ENCODE results near the gene DRAXIN. TPM values are rescaled to one million over a fixed set of nuclear protein-coding genes. Genes with fewer than 3 reads are reported as not detected.

The DRAXIN gene
- polyA plus RNA-seq, 1 donor from 2014 or later = 33.5 TPM

DNA sequence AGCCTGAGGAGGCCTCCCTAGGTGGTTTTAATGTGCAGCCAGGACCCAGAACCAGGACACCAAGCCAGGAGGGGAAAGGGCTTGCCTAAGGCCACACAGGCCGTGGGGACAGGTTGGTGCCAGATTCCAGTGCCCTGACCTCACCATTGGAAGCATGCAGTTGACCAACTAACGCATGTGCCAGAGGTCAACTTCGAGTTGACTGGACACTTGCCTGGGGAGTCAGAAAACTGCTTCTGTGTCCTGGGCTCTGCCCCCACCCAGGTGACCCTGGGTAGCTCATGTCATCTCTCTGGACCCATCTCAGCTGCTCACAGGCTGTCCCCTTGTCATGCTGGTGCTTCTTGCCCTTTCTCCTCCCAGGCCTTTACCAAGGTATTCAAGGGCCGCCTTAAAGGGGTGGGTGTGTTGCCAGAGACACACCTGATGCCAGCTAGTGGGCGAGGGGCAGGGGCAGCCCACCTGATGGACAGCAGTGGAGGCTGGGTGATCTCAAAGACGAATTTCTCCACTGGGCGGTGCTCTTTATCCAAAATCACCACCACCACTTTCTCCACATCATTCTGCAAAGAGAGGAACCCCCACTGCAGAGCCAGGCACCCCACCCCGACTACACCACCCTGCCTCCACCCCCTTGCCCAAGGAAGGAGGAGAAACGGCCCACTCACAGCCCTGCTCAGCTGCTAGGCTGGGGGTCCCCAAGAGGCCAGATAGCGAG is 15.0 kb upstream of the DRAXIN start:
- H3F3A ChIP-seq (ENCODE audit: insufficient read depth, low read length, poor library complexity, severe bottlenecking) = no peaks in the 10 kb centered on the region
- H3K9me3 ChIP-seq (ENCODE audit: low read length) = no peaks in the 10 kb centered on the region
- no peak overlapping the region for H3K4me3 ChIP-seq (ENCODE audit: low read length)
- peaks cover 7% of the 10 kb centered on the region for H3K79me2 ChIP-seq (replicated peaks; ENCODE audit: insufficient read depth, low read length)
- no peak overlapping the region for H2AFZ ChIP-seq (ENCODE audit: low read depth, low read length)
- H3K9me2 ChIP-seq (ENCODE audit: insufficient read depth, low read length) = no peaks in the 10 kb centered on the region
- H3K27ac ChIP-seq (ENCODE audit: low read length) = no peak overlapping the region
- no peak overlapping the region for H3K9ac ChIP-seq (ENCODE audit: low read length)
- no peaks in the 10 kb centered on the region for H3K27me3 ChIP-seq (ENCODE audit: insufficient read depth, low read depth, low read length)
- H4K20me1 ChIP-seq (ENCODE audit: insufficient read depth) = no peaks in the 10 kb centered on the region
- no peaks in the 10 kb centered on the region for H3K36me3 ChIP-seq (ENCODE audit: insufficient read depth, low read length)
- TF ChIP-seq RAD21 (conservative IDR thresholded peaks at IDR 0.05) (no peak), EZH2 (IDR thresholded peaks at IDR 0.05; ENCODE audit: borderline replicate concordance, insufficient read depth, low read length, poor library complexity, severe bottlenecking) (no peak), MXI1 (conservative IDR thresholded peaks at IDR 0.05; ENCODE audit: poor library complexity, severe bottlenecking) (no peak), POLR2AphosphoS5 (IDR thresholded peaks at IDR 0.05) (no peak), EP300 (conservative IDR thresholded peaks at IDR 0.05; ENCODE audit: poor library complexity, severe bottlenecking) (no peak), TAF1 (IDR thresholded peaks at IDR 0.05; ENCODE audit: low read depth) (no peak), CTCF (IDR thresholded peaks at IDR 0.05; ENCODE audit: poor library complexity, severe bottlenecking) (no peak)
- TF ChIP-seq, protein P1, sequence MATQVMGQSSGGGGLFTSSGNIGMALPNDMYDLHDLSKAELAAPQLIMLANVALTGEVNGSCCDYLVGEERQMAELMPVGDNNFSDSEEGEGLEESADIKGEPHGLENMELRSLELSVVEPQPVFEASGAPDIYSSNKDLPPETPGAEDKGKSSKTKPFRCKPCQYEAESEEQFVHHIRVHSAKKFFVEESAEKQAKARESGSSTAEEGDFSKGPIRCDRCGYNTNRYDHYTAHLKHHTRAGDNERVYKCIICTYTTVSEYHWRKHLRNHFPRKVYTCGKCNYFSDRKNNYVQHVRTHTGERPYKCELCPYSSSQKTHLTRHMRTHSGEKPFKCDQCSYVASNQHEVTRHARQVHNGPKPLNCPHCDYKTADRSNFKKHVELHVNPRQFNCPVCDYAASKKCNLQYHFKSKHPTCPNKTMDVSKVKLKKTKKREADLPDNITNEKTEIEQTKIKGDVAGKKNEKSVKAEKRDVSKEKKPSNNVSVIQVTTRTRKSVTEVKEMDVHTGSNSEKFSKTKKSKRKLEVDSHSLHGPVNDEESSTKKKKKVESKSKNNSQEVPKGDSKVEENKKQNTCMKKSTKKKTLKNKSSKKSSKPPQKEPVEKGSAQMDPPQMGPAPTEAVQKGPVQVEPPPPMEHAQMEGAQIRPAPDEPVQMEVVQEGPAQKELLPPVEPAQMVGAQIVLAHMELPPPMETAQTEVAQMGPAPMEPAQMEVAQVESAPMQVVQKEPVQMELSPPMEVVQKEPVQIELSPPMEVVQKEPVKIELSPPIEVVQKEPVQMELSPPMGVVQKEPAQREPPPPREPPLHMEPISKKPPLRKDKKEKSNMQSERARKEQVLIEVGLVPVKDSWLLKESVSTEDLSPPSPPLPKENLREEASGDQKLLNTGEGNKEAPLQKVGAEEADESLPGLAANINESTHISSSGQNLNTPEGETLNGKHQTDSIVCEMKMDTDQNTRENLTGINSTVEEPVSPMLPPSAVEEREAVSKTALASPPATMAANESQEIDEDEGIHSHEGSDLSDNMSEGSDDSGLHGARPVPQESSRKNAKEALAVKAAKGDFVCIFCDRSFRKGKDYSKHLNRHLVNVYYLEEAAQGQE (IDR thresholded peaks at IDR 0.05; ENCODE audit: borderline replicate concordance) = no peak
- no peak overlapping the region for H3K4me2 ChIP-seq (ENCODE audit: low read length)

GRCh38 chr1:11678442-11678841 is 13.1 kb upstream of the DRAXIN start:
- no peaks in the 10 kb centered on the region for H3K36me3 ChIP-seq (ENCODE audit: insufficient read depth, low read length)
- H3F3A ChIP-seq (ENCODE audit: insufficient read depth, low read length, poor library complexity, severe bottlenecking) = peaks cover 12% of the 10 kb centered on the region
- H4K20me1 ChIP-seq (ENCODE audit: insufficient read depth) = no peaks in the 10 kb centered on the region
- no peak overlapping the region for H3K4me3 ChIP-seq (ENCODE audit: low read length)
- H3K79me2 ChIP-seq (replicated peaks; ENCODE audit: insufficient read depth, low read length) = peaks cover 7% of the 10 kb centered on the region
- no peaks in the 10 kb centered on the region for H3K27me3 ChIP-seq (ENCODE audit: insufficient read depth, low read depth, low read length)
- no peak overlapping the region for H3K9ac ChIP-seq (ENCODE audit: low read length)
- no peak overlapping the region for H3K4me2 ChIP-seq (ENCODE audit: low read length)
- H3K27ac ChIP-seq (ENCODE audit: low read length) = no peak overlapping the region
- H3K9me3 ChIP-seq (ENCODE audit: low read length) = no peaks in the 10 kb centered on the region
- no peak overlapping the region for H2AFZ ChIP-seq (ENCODE audit: low read depth, low read length)
- TF ChIP-seq CTCF (IDR thresholded peaks at IDR 0.05; ENCODE audit: poor library complexity, severe bottlenecking) (no peak), SMC3 (conservative IDR thresholded peaks at IDR 0.05; ENCODE audit: poor library complexity) (no peak), POLR2AphosphoS5 (IDR thresholded peaks at IDR 0.05) (no peak)
- TF ChIP-seq, protein P1 (IDR thresholded peaks at IDR 0.05; ENCODE audit: borderline replicate concordance) = no peak
- H3K9me2 ChIP-seq (ENCODE audit: insufficient read depth, low read length) = no peaks in the 10 kb centered on the region

All from neural cell (in vitro differentiated cells).